Activated B cell treated with CpG ODN at 0.5 μM for 24 hours (primary cell): ENCODE measurements around the gene PLIN4. TPM values are rescaled to one million over a fixed set of nuclear protein-coding genes. Genes with fewer than 3 reads are reported as not detected.

ENCODE experiments used
- ATAC-seq: fragments of 200-7000 bp; cut with Tn5 transposase; one replicate; pipeline ENCODE4 v1.10.0; 2021; ENCODE audit warnings: low read depth, mild to moderate bottlenecking, moderate library complexity
- CTCF ChIA-PET: fragments of 350-600 bp; sonication (Branson Sonifier 250); formaldehyde crosslinking; loops from one replicate; lab custom pipeline; 2021; ENCODE audit warnings: antibody characterized with exemption; lab: Charles Lee
- POLR2A ChIA-PET: fragments of 350-600 bp; sonication (Branson Sonifier 250); formaldehyde crosslinking; loops from one replicate; lab custom pipeline; 2021; ENCODE audit warnings: antibody characterized with exemption; lab: Charles Lee
- DNase-seq: peaks from one replicate; pipeline ENCODE4 v3.0.0; 2022
- H3K27ac Mint-ChIP-seq: one replicate; pipeline ENCODE4 v1.8.0; 2020; ENCODE audit warnings: mixed read lengths
- H3K27me3 Mint-ChIP-seq: one replicate; pipeline ENCODE4 v1.8.0; 2021; ENCODE audit warnings: mixed read lengths
- H3K36me3 Mint-ChIP-seq: one replicate; pipeline ENCODE4 v1.8.0; 2021; ENCODE audit warnings: low read depth, mixed read lengths
- H3K4me1 Mint-ChIP-seq: one replicate; pipeline ENCODE4 v1.8.0; 2021; ENCODE audit warnings: mixed read lengths
- H3K4me3 Mint-ChIP-seq: one replicate; pipeline ENCODE4 v1.8.0; 2020; ENCODE audit warnings: mild to moderate bottlenecking, mixed read lengths
- H3K9me3 Mint-ChIP-seq: one replicate; pipeline ENCODE4 v1.8.0; 2020; ENCODE audit warnings: mixed read lengths
- intact Hi-C: fragments of 100-400 bp; cut with micrococcal nuclease; formaldehyde crosslinking; loops from one replicate; pipeline ENCODE4 v1.15.1; 2024
- total RNA-seq: library from RNA; stranded (reverse); gene quantifications from 2 replicates; pipeline ENCODE4 v1.2.3, GENCODE V29; 2022
- TF ChIP-seq, protein P1 (sequence below): fragments of 200-600 bp; IDR thresholded peaks from one replicate; pipeline ENCODE4 v1.8.0; 2022; ENCODE audit warnings: antibody characterized with exemption, mild to moderate bottlenecking

The PLIN4 gene
- total RNA-seq, 1 donor from 2014 or later = not detected

DNA sequence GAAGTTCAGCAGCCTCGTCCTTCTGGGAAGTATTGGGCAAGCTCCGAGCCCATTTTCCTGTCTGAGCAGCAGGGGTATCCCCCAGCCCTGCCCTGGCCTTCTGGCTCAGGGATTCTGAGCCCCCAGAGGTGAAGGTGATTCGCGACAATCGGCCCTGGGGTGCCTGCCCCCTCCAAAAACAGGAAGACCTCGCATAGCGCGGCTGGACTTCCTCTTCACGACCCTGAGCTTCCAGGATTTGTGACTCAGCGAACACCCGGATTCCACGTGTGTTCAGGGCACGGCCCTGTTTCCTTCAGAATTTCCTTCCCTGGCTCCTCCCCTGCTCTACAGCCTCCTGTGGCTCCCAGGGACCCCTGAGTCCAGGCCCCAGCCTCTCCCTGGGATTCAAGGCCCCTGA, 41.3 kb upstream of the PLIN4 start, which contains the start of gene SEMA6B:
Gene SEMA6B (minus strand): TSS at position 116 of the 400 bp plus-strand sequence. CDS start 1,227 bp downstream, outside the sequence.
- H3K36me3 Mint-ChIP-seq = no peaks in the 10 kb centered on the region
- intact Hi-C loops = loop anchor here (5.0 kb wide), 1 partner anchor 233 kb away; the partner anchor contains the start of gene FEM1A
- no peak for ATAC-seq
- H3K4me1 Mint-ChIP-seq = peaks cover 4% of the 10 kb centered on the region
- H3K9me3 Mint-ChIP-seq = no peaks in the 10 kb centered on the region
- ChIA-PET POLR2A (no interaction called here), CTCF (interaction anchor here (2.0 kb wide), 1 partner anchor 77 kb away, joined by 10 read pairs; no protein-coding TSS in a partner anchor)
- H3K4me3 Mint-ChIP-seq = no peak within 1 kb of the TSS
- DNase-seq = no peak
- TF ChIP-seq, protein P1, sequence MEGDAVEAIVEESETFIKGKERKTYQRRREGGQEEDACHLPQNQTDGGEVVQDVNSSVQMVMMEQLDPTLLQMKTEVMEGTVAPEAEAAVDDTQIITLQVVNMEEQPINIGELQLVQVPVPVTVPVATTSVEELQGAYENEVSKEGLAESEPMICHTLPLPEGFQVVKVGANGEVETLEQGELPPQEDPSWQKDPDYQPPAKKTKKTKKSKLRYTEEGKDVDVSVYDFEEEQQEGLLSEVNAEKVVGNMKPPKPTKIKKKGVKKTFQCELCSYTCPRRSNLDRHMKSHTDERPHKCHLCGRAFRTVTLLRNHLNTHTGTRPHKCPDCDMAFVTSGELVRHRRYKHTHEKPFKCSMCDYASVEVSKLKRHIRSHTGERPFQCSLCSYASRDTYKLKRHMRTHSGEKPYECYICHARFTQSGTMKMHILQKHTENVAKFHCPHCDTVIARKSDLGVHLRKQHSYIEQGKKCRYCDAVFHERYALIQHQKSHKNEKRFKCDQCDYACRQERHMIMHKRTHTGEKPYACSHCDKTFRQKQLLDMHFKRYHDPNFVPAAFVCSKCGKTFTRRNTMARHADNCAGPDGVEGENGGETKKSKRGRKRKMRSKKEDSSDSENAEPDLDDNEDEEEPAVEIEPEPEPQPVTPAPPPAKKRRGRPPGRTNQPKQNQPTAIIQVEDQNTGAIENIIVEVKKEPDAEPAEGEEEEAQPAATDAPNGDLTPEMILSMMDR = no peak
- H3K27ac Mint-ChIP-seq = no peak within 1 kb of the TSS
- no peaks in the 10 kb centered on the region for H3K27me3 Mint-ChIP-seq

DNA sequence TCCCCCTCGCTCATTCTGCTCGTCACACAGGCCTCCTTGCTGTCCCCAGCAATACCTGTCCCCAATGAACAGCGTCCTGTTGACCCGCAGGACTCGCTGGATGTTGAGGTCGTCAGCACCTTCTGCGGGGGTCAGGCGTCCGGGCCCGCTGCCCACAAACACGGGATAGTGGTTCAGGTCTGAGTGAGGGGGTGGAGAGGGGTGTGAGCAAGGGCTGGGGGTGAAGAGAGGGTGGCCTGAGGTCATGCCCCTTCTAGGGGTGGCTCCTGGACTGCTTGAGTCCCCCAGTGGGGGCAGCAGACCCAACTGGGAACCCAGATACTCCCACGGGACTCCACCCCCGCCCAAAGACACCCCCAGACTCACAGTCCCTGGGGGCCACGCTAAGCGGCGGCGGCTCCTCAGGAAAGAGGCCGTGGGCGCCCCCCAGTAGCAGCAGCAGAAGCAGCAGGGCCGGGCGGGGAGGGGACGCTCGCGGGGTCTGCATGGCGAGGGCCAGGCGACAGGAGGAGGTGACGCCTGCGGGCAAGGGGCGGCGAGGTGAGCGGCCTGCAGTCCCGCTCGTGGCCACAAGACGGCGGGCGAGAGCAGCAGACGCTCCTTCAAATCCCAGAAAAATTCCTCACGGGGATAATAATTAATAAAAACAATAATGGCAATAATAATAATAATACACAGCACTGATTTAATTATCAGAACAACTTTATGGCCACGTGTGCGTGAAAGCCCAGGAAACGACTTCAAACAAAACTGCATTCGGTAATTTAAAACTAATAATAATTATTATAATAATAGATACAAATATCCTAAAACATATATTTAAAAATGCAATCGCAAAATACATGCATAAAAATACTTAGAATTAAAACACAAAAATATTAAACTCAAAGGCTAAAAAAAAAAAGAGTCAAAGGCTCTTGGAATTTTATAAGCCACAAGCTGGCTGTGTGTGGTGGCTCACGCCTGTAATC, 40.0 kb upstream of the PLIN4 start:
- H3K4me1 Mint-ChIP-seq = peaks cover 4% of the 10 kb centered on the region
- intact Hi-C loops = loop anchor here (1.0 to 5.0 kb wide), 2 partner anchors 78 to 234 kb away; partner anchors contain the start of gene FEM1A
- TF ChIP-seq, protein P1 = peak; percentile 99
- POLR2A ChIA-PET = no interaction called here
- CTCF ChIA-PET = interaction anchor here (0.6 to 2.0 kb wide), 2 partner anchors 78 to 104 kb away, joined by 3 to 10 read pairs; no protein-coding TSS in a partner anchor
- DNase-seq (peak; percentile 49), ATAC-seq (peak; percentile 34)
- no peaks in the 10 kb centered on the region for H3K27me3 Mint-ChIP-seq
- H3K9me3 Mint-ChIP-seq = no peaks in the 10 kb centered on the region
- H3K27ac Mint-ChIP-seq = no peak overlapping the region
- no peaks in the 10 kb centered on the region for H3K36me3 Mint-ChIP-seq
- no peak overlapping the region for H3K4me3 Mint-ChIP-seq

DNA sequence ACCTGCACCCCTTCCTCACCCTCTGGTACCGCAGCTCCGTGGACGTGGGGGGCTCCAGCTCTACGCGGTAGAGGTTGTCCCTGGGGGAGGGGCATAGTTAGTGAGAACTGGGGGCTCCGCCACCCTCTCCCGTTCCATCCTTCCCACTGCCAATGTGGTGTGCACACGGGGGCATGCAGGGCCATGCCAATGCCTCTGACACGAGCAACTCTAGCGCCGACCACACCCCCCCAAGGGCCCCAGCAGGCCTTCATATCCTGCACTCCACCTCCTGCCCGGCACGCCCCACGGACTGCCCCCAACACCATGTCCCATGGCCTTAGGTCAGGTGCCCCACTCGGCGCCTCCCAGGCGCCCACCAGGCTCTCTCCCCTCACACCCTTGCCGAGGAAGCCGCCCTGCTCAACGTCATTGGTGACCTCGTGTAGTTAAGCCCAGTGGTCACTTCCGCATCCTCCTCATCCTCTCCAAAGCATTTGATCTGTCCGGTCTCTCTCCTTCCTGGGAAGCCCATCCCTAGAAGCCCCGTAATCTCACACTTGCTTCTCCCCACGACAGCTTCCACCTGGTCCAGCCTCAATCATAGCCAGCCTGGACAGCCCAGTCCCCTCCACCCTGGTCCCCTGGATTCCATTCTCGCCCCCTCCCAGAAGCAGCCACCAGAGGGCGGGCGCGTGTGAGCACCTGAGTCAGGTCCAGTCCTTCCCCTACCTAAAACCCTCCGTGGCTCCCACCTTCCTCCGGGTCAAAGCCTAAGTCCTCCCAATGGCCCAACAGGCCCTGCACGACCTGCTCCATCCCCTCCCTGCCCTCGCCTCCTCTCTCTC, 39.1 kb upstream of the PLIN4 start:
- peaks cover 4% of the 10 kb centered on the region for H3K4me1 Mint-ChIP-seq
- intact Hi-C loops = loop anchor here (5.0 kb wide), 1 partner anchor 235 kb away; the partner anchor contains the start of gene FEM1A
- POLR2A ChIA-PET = no interaction called here
- CTCF ChIA-PET = no interaction called here
- DNase-seq (no peak), ATAC-seq (no peak)
- no peaks in the 10 kb centered on the region for H3K9me3 Mint-ChIP-seq
- H3K36me3 Mint-ChIP-seq = no peaks in the 10 kb centered on the region
- TF ChIP-seq, protein P1 = no peak
- no peak overlapping the region for H3K4me3 Mint-ChIP-seq
- no peak overlapping the region for H3K27ac Mint-ChIP-seq
- H3K27me3 Mint-ChIP-seq = no peaks in the 10 kb centered on the region

DNA sequence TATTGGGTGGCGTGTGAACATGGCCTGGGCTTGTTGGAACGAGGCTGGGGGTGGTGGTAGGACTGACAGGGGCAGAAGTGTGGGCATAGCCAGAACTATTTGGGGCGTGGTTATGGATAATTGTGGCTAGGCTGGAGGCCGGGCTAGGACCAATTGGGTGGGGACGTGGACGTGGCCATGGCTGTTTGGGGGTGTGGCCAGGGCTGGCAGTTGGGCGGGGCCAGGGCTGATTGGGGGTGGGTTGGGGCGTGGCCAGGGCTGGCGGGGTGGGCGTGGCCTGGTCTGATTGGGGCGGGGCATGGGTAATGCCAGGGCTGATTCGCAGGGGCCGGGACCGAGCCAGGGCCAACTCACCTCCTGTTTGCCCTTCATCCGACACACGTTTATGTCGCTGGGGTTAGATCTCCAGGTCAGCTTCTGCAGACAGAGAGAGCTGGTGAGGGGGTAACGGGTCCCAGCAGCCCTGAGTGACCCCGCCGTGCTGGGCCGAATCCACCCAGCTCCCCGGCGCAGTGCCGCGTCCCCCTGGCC, 38.4 kb upstream of the PLIN4 start:
- TF ChIP-seq, protein P1 = no peak
- DNase-seq (no peak), ATAC-seq (peak; percentile 18)
- H3K4me1 Mint-ChIP-seq = no peaks in the 10 kb centered on the region
- H3K27me3 Mint-ChIP-seq = peaks cover 2% of the 10 kb centered on the region
- no peak overlapping the region for H3K4me3 Mint-ChIP-seq
- CTCF ChIA-PET = interaction anchor here (1.7 kb wide), 1 partner anchor 80 kb away, joined by 5 read pairs; no protein-coding TSS in a partner anchor
- intact Hi-C loops = loop anchor here (5.0 kb wide), 1 partner anchor 236 kb away; the partner anchor contains the start of gene FEM1A
- no peak overlapping the region for H3K27ac Mint-ChIP-seq
- no peaks in the 10 kb centered on the region for H3K36me3 Mint-ChIP-seq
- H3K9me3 Mint-ChIP-seq = no peaks in the 10 kb centered on the region
- POLR2A ChIA-PET = no interaction called here
